ENCODE data around the gene RPP14.

RPP14 gene

GRCh38 chr3:58357402-58357801, 51.4 kb downstream of the RPP14 start:
- DNase-seq (ENCODE audit: low spot score): no peak

GRCh38 chr3:58358092-58358491, 52.0 kb downstream of the RPP14 start:
- no peak for DNase-seq (ENCODE audit: low spot score)

- no peak for DNase-seq (ENCODE audit: low spot score)
Measured at GRCh38 chr3:58358808-58359207, 52.8 kb downstream of the RPP14 start.

GRCh38 chr3:58359621-58360020, 53.6 kb downstream of the RPP14 start:
- no peak for DNase-seq (ENCODE audit: low spot score)

GRCh38 chr3:58361866-58362265, 55.8 kb downstream of the RPP14 start:
- no peak for DNase-seq (ENCODE audit: low spot score)

GRCh38 chr3:58366699-58367098, 60.7 kb downstream of the RPP14 start:
- no peak for DNase-seq (ENCODE audit: low spot score)

- DNase-seq (ENCODE audit: low spot score): no peak
Measured at GRCh38 chr3:58369038-58369437, 63.0 kb downstream of the RPP14 start.

Data from kidney capillary endothelial cell (primary cell).